ENCODE results near the gene DYNLT1. TPM values are rescaled to one million over a fixed set of nuclear protein-coding genes. Genes with fewer than 3 reads are reported as not detected.

Gene DYNLT1
- total and polyA plus RNA-seq, 2 of the 4 experiments (the other 2 are of a cell fraction): 235 to 349 TPM

- TF ChIP-seq MAFK (IDR thresholded peaks at IDR 0.05; ENCODE audit: low read depth, low read length): no peak
- TF ChIP-seq BHLHE40 (IDR thresholded peaks at IDR 0.05; ENCODE audit: low read depth, low read length): no peak
- no peak for TF ChIP-seq CTCF (conservative IDR thresholded peaks at IDR 0.05; ENCODE audit: low read depth, low read length)
- no peak for TF ChIP-seq POLR2A (IDR thresholded peaks at IDR 0.05; ENCODE audit: low read depth, low read length)
- no peak for TF ChIP-seq MAZ (IDR thresholded peaks at IDR 0.05; ENCODE audit: borderline replicate concordance, low read depth, low read length)
- TF ChIP-seq NFE2L2 (IDR thresholded peaks at IDR 0.05; ENCODE audit: low read depth, low read length): no peak
- TF ChIP-seq RAD21 (IDR thresholded peaks at IDR 0.05; ENCODE audit: low read length): no peak
- no peak for TF ChIP-seq RCOR1 (IDR thresholded peaks at IDR 0.05; ENCODE audit: insufficient replicate concordance, low read length)
- no peak for TF ChIP-seq SMC3 (IDR thresholded peaks at IDR 0.05; ENCODE audit: low read depth, low read length)
- no peak for TF ChIP-seq FOS (IDR thresholded peaks at IDR 0.05; ENCODE audit: low read depth, low read length)
- TF ChIP-seq CHD1 (IDR thresholded peaks at IDR 0.05; ENCODE audit: low read depth, low read length): no peak
- TF ChIP-seq CEBPB (IDR thresholded peaks at IDR 0.05; ENCODE audit: low read depth, low read length): no peak
- no peak for TF ChIP-seq MXI1 (IDR thresholded peaks at IDR 0.05; ENCODE audit: borderline replicate concordance, low read depth, low read length)
- TF ChIP-seq RFX5 (IDR thresholded peaks at IDR 0.05; ENCODE audit: low read depth, low read length): no peak
- TF ChIP-seq, protein P1, sequence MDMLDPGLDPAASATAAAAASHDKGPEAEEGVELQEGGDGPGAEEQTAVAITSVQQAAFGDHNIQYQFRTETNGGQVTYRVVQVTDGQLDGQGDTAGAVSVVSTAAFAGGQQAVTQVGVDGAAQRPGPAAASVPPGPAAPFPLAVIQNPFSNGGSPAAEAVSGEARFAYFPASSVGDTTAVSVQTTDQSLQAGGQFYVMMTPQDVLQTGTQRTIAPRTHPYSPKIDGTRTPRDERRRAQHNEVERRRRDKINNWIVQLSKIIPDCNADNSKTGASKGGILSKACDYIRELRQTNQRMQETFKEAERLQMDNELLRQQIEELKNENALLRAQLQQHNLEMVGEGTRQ (IDR thresholded peaks at IDR 0.05; ENCODE audit: low read depth, low read length): no peak
- TF ChIP-seq, protein P2, sequence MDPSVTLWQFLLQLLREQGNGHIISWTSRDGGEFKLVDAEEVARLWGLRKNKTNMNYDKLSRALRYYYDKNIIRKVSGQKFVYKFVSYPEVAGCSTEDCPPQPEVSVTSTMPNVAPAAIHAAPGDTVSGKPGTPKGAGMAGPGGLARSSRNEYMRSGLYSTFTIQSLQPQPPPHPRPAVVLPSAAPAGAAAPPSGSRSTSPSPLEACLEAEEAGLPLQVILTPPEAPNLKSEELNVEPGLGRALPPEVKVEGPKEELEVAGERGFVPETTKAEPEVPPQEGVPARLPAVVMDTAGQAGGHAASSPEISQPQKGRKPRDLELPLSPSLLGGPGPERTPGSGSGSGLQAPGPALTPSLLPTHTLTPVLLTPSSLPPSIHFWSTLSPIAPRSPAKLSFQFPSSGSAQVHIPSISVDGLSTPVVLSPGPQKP (IDR thresholded peaks at IDR 0.05; ENCODE audit: borderline replicate concordance, low read depth, low read length): no peak
- WGBS, 2 experiments (ENCODE audit: extremely low coverage in 2 of 2, insufficient read length in 1 of 2): no CpG with 5 or more reads among the region's 6 CpGs
- H3K9me1 ChIP-seq (ENCODE audit: insufficient read depth, low read length): peaks cover 8% of the 10 kb centered on the region
Observed at GRCh38 chr6:158596861-158597260, 47.7 kb downstream of the DYNLT1 start.

More at GRCh38 chr6:158596861-158597260, 47.7 kb downstream of the DYNLT1 start:
- Histone ChIP-seq H3K9ac (ENCODE audit: low read depth, low read length) (no peak overlapping the region), H3K27ac (ENCODE audit: insufficient read depth, low read length) (no peak overlapping the region), H3K4ac (ENCODE audit: low read depth, low read length) (no peak overlapping the region), H2BK5ac (ENCODE audit: low read depth, low read length, poor library complexity, severe bottlenecking) (no peak overlapping the region), H2AK9ac (replicated peaks; ENCODE audit: low read depth, low read length, poor library complexity) (no peak overlapping the region), H3K23ac (ENCODE audit: low read depth, low read length) (no peak overlapping the region; the same call in 1 of the 2 replicates), H3K36me3 (ENCODE audit: control insufficient read depth, insufficient read depth, low read length) (peaks cover 30% of the 10 kb centered on the region), H4K8ac (ENCODE audit: low read depth in 2 of 2, low read length in 2 of 2) (no peak overlapping the region), H4K91ac (ENCODE audit: insufficient read depth, low read depth, low read length) (no peak overlapping the region), H3K9me3 (ENCODE audit: control insufficient read depth, insufficient read depth, low read length) (no peaks in the 10 kb centered on the region), H2BK20ac (ENCODE audit: low read depth, low read length) (no peak overlapping the region), H3K18ac (ENCODE audit: low read depth, low read length) (no peak overlapping the region), H3K4me2 (ENCODE audit: low read depth, low read length) (no peak overlapping the region; the same call in 1 of the 2 replicates), H3K14ac (replicated peaks; ENCODE audit: low read depth, low read length) (no peak overlapping the region), H4K20me1 (ENCODE audit: insufficient read depth, low read length) (no peaks in the 10 kb centered on the region), H3K4me3 (ENCODE audit: insufficient read depth, low read depth, low read length) (no peak overlapping the region), H2BK15ac (ENCODE audit: low read depth, low read length) (no peak overlapping the region), H3K4me1 (ENCODE audit: control insufficient read depth, insufficient read depth, low read length) (peaks cover 3% of the 10 kb centered on the region; the same call in 1 of the 2 replicates), H2BK120ac (ENCODE audit: low read depth, low read length) (no peak overlapping the region), H3K79me1 (ENCODE audit: low read depth in 1 of 2, low read length in 2 of 2) (peaks cover 6 to 17% of the 10 kb centered on the region in 2 experiments; a peak in 3 of 4 replicates), H2AFZ (replicated peaks; ENCODE audit: low read length, poor library complexity) (no peak overlapping the region), H2AK5ac (ENCODE audit: low read depth, low read length) (no peak overlapping the region), H3K27me3 (ENCODE audit: control insufficient read depth, insufficient read depth, low read length) (no peaks in the 10 kb centered on the region), H3K56ac (ENCODE audit: extremely low read depth, insufficient read depth, low read length) (no peak overlapping the region), H4K5ac (ENCODE audit: low read depth, low read length) (no peak overlapping the region)
- no TSS peak for BruUV-seq (replicated peaks)
- CTCF ChIA-PET: no interaction called here
- dilution Hi-C loops (cut with HindIII; ENCODE audit: low sequenced_read_pairs, unreplicated experiment): no loop called here
- no peak for DNase-seq
- POLR2A ChIA-PET (ENCODE audit: unreplicated experiment): no interaction called here
- intact Hi-C loops (cut with micrococcal nuclease): loop anchor here (1.0 kb wide), 1 partner anchor 94 kb away; no protein-coding TSS in a partner anchor
- in situ Hi-C loops (cut with MboI; ENCODE audit: low sequenced_read_pairs): no loop called here
- no peak for ATAC-seq (ENCODE audit: low read depth)

All from IMR-90 (cell line).